ENCODE data around the gene KRTAP10-7.

DNA sequence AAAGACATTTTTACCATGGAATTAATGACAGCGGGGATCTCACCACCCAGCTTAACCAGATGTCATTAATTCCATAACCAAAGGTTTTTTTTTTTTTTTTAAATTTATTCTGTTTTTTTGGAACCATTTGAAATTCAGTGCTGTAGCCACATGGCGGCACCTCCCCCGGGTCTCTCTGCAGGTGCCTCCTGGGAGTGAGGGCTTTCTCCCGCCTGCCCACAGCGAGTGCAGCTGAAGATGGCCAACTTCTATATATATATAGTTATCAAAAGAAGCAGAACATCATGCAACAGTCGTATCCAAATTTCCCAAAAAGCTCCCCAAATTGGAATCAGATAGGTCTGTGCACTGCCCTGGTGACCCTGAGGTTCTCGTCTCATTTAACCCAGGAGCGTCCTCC lies 15.1 kb downstream of the KRTAP10-7 start:
- TF ChIP-seq, protein P1, sequence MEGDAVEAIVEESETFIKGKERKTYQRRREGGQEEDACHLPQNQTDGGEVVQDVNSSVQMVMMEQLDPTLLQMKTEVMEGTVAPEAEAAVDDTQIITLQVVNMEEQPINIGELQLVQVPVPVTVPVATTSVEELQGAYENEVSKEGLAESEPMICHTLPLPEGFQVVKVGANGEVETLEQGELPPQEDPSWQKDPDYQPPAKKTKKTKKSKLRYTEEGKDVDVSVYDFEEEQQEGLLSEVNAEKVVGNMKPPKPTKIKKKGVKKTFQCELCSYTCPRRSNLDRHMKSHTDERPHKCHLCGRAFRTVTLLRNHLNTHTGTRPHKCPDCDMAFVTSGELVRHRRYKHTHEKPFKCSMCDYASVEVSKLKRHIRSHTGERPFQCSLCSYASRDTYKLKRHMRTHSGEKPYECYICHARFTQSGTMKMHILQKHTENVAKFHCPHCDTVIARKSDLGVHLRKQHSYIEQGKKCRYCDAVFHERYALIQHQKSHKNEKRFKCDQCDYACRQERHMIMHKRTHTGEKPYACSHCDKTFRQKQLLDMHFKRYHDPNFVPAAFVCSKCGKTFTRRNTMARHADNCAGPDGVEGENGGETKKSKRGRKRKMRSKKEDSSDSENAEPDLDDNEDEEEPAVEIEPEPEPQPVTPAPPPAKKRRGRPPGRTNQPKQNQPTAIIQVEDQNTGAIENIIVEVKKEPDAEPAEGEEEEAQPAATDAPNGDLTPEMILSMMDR (IDR thresholded peaks at IDR 0.05): no peak
- TF ChIP-seq POLR2A (IDR thresholded peaks at IDR 0.05) (no peak), EP300 (IDR thresholded peaks at IDR 0.05) (no peak)

Measured in tibial nerve (tissue), 4 donors.